Body of pancreas (tissue), 4 donors: ENCODE data around the gene PTP4A2.

Experiments used
- POLR2A ChIP-seq, 3 donors: fragments of 450-650 bp; IDR thresholded peaks; one replicate each; pipeline ENCODE4 v1.6.1; 2016; ENCODE audit warnings: antibody characterized with exemption in 3 of 3, mild to moderate bottlenecking in 2 of 3
- TF ChIP-seq, protein P1 (sequence below), 7 experiments: fragments of 450-650 bp in 4 of 7; fragments of 200-600 bp in 3 of 7; sonication (generic) in 3 of 7; IDR thresholded peaks; one replicate each; pipeline ENCODE4 v1.5.1; 2016 to 2019; ENCODE audit warnings: antibody characterized with exemption in 7 of 7

DNA sequence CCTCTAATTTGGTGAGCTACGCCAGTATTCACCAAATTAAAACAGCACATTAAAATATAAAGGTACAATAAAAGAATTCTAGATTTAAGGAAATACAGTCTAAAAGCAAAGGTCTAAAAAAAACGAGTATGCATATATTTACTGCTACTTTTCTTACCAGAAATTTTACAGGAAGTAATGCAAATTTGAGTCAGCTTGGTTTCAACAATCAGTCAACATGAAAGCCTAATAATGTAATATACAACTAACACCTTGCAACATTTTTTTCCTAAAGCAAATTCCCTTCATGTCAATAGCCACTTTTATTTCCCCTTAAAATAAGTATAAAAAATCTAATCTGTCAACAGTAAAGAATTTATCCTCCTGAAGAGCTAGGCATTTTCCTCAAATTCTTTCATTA lies 11.9 kb downstream of the PTP4A2 start:
- TF ChIP-seq, protein P1, sequence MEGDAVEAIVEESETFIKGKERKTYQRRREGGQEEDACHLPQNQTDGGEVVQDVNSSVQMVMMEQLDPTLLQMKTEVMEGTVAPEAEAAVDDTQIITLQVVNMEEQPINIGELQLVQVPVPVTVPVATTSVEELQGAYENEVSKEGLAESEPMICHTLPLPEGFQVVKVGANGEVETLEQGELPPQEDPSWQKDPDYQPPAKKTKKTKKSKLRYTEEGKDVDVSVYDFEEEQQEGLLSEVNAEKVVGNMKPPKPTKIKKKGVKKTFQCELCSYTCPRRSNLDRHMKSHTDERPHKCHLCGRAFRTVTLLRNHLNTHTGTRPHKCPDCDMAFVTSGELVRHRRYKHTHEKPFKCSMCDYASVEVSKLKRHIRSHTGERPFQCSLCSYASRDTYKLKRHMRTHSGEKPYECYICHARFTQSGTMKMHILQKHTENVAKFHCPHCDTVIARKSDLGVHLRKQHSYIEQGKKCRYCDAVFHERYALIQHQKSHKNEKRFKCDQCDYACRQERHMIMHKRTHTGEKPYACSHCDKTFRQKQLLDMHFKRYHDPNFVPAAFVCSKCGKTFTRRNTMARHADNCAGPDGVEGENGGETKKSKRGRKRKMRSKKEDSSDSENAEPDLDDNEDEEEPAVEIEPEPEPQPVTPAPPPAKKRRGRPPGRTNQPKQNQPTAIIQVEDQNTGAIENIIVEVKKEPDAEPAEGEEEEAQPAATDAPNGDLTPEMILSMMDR (IDR thresholded peaks at IDR 0.05), result no peak
- TF ChIP-seq POLR2A (IDR thresholded peaks at IDR 0.05), result no peak
